Hematopoietic multipotent progenitor cell (in vitro differentiated cells): ENCODE measurements around the gene SLC46A3. TPM values are rescaled to one million over a fixed set of nuclear protein-coding genes. Genes with fewer than 3 reads are reported as not detected.
"Not testable (repeated sequence)": the region's sequence is repeated elsewhere in the genome, so short reads cannot be mapped to it uniquely, and the experiment has no call there.

ENCODE experiments used
- DNase-seq, 3 donors: peaks; one replicate each; pipeline ENCODE4 v3.0.0-alpha.2; 2011 to 2015; ENCODE audit warnings: low read depth in 2 of 3, low spot score in 2 of 3
- total RNA-seq: library from RNA; depleted of rRNA; stranded (reverse); fragments of >200 nt; gene quantifications from one replicate; pipeline ENCODE4 v1.2.3, GENCODE V29; 2012

The SLC46A3 gene
- total RNA-seq = 11.8 TPM

DNA sequence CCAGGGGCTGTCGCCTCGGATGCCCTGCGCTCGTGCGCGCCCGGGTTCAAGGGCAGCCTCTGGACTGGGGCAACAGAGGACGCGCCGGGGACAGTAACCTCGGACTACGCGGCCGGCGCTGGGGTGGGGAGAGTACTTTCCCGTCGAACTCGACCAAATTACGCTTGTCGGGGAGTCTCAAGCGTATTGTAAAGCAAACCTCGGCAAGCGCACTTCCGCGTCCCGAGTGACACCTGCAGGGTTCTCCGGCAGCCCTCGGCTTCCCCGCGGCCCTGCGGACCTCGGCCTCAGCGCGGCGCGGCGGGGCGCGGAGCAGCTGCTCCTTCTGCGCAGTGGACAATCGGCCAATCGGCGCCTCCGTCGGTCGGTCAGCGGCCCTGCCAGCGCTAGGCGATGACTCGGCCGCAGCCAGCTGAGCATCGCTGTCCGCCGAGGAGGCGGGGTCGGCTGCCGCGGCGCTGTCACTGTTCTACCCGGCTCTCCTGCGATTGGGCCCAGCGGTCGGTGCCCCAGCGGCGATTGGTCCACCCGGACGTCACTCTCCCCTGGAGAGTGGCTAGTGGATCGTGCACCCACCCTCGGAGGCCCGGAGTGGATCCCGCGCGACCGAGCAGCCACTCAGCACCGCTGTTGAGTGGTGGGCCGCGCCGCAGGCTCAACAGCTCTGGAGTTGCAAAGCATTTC lies at the start of gene SLC46A3:
Gene SLC46A3, minus strand, starts transcription at position 428 of the 684 bp plus-strand sequence. CDS start 972 bp downstream, outside the sequence.
- peak; percentile 89 to 97 (median 96) for DNase-seq

GRCh38 chr13:28763887-28764286 lies 45.1 kb upstream of the SLC46A3 start:
- DNase-seq = no peak

GRCh38 chr13:28761586-28761985 lies 42.8 kb upstream of the SLC46A3 start:
- no peak for DNase-seq

DNA sequence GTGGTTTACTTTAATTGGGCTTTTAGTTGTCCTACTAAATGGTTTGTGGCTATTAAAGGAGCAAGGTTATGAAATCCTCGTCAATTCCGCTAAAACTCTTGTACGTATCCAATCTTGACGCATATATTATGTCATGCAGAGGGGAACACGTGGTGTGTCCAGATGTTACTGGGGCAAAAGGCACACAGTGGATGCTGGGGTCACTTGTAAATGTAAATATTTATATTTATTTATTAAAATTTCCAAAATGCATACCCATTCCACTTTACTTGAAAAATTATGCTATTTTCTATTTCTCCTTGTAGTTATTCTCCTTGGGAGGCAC lies 36.7 kb upstream of the SLC46A3 start:
- no peak for DNase-seq

DNA sequence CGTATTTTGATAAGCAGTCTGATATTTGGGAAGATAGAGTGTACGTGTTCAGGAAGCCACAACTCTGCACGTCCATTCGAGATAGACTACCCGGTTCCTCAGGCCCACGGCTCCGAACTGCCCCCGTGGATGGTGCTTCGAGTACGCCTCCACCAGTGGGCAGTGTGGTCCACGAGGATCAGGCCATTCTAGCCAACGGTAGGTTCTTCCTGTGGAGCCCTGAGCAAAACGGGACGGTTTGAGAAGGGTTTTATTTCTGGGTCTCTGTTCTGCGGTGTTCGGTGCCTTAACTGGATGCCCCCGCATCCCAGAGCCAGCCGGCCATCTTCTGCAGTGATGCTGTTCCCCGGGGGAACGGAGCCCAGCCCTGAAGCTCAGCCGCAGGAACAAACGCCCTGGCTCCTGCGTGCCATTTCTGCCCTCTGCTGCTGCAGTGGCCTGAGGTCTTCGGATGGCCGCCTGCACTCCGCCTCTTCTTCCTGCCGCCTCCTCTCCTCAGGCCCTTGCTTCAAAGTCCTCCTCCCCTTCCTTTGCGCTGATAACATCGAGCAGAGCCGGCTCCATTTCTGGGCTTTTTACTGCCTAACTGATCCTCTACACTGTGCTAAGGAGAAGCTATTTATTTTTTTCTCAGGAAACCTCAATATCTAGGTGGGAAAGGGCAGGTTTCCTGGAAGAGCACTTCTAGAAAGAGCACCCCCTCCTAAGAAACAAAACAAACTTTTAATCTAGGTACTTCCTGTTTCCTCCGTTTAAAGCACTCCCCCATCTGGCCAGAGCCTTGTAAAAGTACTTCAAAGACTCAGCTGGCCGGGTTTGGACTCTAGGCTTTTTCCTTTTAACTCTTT lies 36.2 kb upstream of the SLC46A3 start:
- peak in 2 of 3 donors; percentile 18 to 39 for DNase-seq

DNA sequence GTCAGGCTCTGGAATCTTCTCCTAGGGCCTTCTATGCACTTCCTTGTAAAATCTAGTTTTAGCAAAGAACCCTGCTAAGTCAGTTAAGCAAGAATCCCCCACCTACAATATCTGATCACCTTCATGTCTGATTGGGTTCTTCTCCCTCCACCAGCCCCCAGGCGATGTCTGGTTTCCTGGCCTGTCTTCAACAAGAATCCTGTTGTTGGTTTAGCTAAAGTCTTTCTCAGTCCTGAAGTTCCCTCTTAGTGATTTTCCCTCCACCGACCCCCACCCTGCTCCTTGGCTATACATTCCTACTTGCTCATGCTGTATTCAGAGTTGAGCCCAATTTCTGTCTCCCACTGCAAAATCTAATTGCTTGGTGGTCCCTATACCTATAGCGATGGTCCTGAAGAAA lies 35.2 kb upstream of the SLC46A3 start:
- DNase-seq = no peak

GRCh38 chr13:28753208-28753892 lies 34.6 kb upstream of the SLC46A3 start:
- DNase-seq = peak in 2 of 3 donors; percentile 43 to 50

DNA sequence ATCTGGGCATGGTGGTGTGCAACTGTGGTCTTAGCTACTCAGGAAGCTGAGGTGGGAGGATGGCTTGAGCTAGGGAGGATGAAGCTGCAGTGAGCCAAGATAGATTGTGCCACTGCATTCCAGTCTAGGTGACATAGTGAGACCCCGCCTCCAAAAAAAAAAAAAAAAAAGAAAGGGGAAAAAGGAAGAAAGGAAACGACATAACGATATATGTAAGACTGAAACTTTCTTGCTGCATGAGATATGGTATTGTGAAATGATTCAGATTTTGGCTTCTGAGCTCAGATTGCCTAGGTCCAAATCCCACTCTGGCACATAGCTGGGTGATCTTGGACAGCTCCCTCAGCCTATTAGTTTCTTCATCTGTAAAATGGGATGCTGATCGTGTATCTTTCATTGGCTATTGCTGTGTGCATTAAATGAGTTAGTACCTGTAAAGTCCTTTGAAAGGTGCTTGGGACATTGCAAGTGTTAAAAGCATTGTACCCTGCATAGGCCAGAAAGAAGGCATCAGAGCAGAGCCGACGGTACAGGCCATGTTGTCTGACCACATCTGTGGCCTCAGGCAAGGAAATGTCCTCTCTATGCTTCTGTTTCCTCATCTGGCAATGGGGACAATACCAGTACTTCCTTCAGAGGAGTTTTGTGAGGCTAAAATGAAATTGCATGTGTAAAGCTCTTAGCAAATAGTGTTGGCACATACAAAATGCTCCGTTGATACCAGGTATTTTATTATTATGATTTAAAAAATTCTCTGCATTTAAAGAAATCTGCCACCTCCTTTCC lies 32.6 kb upstream of the SLC46A3 start:
- peak in 1 of 3 donors; percentile 4 for DNase-seq

DNA sequence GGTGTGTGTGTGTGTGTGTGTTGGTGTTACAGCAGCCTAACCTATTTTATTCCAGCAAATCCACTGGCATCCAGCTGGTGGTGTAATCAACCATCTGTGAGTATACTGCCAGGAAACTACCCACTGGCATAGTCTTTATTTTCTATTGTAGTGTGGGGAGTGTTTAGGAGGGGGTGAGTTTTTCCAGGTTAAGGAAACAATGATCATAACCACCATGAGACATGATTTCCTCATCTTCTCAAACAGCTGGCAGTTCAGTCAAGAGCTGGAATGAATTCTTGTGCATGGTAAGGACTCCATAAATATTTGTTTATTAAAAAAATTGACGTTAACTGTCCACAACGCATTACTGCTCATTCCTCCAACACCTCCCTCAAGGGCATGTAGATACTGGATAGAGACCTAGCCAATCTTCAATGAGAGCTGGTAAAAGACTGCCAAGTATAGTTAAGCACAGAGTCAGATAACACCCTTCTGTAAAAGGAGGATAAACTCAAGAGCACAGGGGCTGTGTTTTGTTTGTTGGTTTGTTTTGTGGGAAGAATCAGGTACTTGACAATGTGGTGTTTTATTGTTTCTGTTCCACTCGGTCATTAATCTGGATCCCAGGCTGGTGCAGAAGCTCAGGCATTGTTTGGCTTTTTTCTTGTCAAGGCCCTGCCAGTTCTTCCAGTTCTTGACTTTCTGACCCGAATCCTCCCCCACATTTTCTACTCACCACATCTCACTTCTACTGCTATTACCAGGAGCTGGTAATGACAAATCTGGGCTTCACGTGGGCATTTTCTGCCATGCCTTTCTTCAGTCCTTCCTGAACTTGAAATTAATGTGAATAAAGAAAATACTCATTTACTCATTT lies 31.6 kb upstream of the SLC46A3 start:
- peak in 1 of 3 donors; percentile 12 for DNase-seq

GRCh38 chr13:28747851-28748250 lies 29.1 kb upstream of the SLC46A3 start:
- DNase-seq = no peak

GRCh38 chr13:28746287-28746612 lies 27.5 kb upstream of the SLC46A3 start:
- no peak for DNase-seq

DNA sequence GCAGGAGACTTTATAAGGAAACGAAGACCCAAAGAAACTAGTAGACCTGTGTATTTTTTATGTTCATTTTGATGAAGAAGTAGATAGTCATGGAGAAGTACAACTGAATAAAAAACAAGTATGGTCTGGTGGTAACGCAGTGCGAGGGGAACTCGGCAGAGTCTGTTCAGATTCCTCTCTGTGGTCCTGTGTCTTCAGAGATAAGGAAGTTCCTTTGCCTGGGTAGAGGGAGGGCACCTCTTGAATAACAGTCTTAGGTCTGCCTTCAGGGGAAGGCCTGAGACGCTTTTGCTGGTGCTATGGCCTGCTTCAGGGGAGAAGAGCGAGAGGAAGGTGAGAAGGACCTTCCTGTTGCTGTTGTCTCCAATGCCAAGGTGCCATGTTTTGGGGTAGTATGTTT lies 25.9 kb upstream of the SLC46A3 start:
- peak in 2 of 3 donors; percentile 70 to 89 for DNase-seq

DNA sequence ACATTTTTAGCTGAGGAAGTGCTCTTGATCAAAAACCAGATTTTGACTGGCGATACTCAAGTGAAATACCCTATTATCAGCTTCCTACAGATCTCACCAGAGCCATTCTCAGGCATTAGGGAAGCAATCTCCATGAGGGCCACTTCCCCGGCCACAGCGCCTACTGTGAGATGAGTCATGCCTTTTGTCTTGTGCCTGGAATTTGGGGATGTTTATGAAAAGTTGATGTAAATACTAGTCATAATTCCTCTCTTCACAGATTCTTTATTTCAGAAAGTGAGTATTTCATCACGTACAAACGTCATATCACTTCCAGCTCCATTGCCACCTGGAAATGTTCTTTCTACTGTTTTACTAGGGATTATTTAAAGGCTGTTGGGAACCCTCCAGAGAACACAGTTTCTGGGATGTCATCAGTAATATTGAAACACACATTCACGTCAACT lies 25.3 kb upstream of the SLC46A3 start:
- DNase-seq = peak in 2 of 3 donors; percentile 55 to 59

DNA sequence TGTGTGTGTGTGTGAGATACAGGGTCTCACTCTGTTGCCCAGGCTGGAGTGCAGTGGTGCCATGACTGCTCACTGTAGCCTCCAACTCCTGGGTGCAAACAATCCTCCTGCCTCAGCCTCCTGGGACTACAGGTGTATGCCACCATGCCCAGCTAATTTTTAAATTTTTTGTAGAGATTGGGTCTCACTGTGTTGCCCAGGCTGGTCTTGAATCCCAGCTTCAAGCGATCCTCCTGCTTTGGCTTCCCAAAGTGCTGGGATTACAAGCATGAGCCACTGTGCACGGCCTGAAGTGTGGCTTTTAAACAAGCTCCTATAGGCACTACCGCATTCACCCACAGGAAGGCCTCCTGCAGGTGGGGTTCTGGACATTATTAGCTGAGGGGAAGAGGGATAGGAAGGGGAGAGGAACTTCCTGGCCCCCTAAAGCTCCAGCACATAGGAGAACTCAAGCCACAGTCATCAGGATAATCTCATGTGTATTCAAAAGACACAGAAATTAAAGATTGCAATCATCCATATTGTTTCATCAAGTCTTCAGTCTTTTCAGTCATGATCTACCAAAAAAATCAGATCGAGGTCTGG lies 24.8 kb upstream of the SLC46A3 start:
- no peak for DNase-seq

GRCh38 chr13:28743020-28743419 lies 24.2 kb upstream of the SLC46A3 start:
- DNase-seq = no peak

- not testable (repeated sequence) for DNase-seq
Observed at GRCh38 chr13:28742445-28742844, 23.7 kb upstream of the SLC46A3 start.

DNA sequence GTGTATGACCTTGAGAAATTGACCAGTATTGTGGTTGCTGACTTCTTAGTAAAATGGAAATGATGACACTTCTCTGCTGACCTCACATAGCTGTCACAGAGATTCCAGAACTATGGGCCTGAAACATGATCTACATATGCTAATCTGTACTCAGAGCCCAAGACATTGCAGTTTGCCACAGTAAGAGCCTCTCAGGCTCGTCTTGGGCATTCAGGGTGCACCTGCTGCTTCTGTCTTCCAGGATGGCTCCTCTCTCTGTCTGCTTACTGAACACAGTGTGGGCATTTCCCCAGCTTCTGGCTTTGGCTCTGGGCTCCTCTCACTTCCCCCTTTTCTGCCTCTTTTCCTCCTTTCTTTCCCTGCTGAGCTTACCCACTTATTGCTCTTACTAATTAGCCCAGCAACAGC lies 22.3 kb upstream of the SLC46A3 start:
- no peak for DNase-seq

GRCh38 chr13:28739376-28739775 lies 20.6 kb upstream of the SLC46A3 start:
- DNase-seq = no peak

DNA sequence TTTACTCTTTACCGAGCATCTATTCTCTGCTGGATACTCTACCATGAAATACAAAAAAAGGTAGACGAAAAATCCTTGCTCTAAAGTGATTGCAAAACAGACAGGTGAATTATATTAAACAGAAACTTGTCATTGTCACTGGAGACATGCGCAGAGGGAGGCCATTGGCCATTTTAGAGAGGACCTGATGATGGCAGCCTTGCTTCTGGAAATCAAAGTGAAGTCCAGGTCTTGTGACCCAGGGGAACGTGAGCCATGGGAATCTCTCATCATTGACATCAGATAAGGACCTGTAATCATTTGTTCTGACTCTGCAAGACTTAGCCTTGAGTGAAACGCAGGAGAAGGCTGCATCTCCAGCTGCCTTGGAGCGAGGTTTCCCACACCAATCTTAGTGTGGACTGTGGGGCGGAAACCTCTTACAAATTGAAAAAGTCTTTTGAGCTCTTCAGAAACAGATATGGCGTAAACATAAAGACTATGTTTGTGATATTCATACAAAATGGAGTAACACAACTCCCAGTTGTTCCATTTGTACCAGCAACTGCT lies 16.8 kb upstream of the SLC46A3 start:
- no peak for DNase-seq
